Hematopoietic multipotent progenitor cell (in vitro differentiated cells): ENCODE results near the gene FBXO2. TPM values are rescaled to one million over a fixed set of nuclear protein-coding genes. Genes with fewer than 3 reads are reported as not detected.
"Not testable (repeated sequence)": the region's sequence is repeated elsewhere in the genome, so short reads cannot be mapped to it uniquely, and the experiment has no call there.

Experiments used
- DNase-seq, 3 donors: peaks; one replicate each; pipeline ENCODE4 v3.0.0-alpha.2; 2011 to 2015; ENCODE audit warnings: low read depth in 2 of 3, low spot score in 2 of 3
- total RNA-seq: library from RNA; depleted of rRNA; stranded (reverse); fragments of >200 nt; gene quantifications from one replicate; pipeline ENCODE4 v1.2.3, GENCODE V29; 2012

FBXO2 gene
- total RNA-seq, 1 donor: 0.27 TPM

DNA sequence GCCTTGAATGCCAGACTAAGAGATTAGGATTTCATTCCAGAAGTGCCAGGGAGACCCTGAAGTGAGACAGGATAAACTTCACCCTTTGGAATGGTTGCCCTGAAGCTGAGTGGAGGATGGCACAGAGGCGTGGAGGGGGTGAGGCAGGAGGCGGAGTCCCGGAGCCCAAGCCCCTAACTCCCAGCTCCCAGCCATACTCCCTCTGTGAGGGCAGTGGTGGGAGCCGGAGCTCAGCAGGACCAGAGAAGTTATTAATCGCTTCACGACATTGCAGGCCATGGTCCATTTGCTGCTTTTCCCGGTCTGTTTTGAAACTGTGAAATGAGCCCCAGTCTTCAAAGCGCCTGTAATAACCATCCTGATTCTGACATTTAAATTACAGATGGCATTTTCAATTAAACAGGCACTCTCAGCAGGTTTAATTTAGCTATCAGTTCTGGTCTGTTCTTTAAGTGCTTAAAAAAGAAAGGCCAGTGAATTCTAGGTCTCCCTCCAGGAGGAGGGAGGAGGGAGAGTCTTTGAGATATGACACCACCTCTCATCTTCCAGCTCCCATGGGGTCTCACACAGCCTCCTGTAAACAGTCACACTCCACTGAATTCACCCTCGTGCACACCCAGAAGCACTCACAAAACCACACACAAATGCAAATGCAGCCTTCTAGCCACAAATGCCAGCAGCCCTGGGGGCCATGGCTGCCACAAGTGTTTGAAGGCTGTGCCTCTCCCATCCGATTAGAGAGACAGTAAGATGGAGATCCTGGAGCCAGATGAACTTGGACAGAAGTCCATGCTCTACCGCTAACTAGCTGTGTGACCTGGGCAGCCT is 19.6 kb downstream of the FBXO2 start:
- DNase-seq: no peak

DNA sequence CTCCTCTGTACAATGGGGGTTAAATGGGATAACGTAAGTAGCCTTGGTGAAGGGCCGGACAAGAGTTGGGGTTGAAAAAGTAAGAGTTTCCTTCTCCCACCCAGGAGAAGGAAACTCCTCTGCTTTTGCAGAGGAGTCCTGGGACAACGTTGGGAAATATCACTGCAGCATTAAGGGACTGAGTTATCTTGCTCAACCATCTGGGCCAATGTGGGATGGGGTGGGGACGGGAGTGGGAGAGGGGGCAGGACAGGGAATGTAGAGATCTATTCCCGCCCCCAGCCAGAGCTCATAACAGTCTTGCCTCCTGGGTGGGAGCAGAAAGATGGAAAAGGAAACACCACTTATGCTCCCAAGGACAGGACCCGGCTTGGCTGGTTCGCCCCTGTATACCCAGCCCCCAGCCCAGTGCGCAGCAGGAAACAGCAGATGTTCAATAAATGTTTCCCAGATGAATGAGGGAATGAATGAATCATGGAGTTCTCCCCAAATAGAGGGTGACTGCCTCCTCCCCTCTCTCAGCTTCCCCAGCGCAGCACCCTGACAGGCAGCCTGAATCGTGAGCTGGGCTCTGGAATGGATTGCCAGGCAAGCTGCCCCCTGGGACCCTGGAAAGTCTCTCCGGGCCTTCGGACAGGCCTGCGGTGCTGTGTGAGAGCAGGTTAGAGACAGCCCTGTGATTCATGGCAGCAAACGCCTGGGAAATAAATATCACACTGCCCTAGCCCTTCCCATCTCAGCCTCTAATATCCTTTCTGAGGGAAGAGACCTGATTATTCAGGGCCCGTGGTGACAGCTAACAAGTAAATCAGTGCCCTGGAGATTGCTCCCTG is 24.8 kb downstream of the FBXO2 start:
- DNase-seq: no peak

DNA sequence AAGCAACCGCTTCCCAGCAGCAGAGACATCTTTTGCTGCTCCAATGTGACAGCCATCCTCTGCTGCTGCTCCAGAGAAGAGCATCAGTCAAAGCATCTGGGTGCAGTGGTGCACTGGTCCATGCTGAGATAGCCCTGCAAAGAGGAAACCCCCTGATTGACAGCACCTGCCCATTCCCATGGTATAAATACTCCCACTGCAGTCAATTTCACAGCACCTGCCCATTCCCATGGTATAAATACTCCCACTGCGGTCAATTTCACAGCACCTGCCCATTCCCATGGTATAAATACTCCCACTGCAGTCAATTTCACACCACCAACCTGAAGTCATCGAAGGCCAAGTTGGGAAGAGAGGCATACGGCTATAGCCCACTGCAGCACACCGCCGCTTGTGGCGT is 25.5 kb downstream of the FBXO2 start:
- no peak for DNase-seq

DNA sequence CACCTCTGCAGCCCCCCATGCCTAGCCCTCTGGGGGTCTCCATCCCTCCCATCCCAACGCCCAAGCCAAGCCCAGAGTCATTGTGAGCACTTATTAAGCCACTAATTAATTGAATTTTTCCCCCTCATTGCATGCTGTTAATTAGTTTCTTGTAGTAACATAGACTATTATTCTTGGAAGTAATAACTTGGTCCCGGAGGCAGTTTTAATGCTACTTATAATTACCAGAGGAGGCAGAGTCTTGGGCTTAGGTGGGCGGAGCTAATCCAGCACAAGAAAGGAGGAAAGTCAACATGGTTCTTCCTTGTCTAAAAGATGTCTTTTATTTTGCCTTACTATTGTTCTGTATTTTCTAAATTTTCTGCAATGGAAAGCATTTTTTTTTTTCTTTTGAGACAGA is 27.7 kb downstream of the FBXO2 start:
- DNase-seq: no peak

DNA sequence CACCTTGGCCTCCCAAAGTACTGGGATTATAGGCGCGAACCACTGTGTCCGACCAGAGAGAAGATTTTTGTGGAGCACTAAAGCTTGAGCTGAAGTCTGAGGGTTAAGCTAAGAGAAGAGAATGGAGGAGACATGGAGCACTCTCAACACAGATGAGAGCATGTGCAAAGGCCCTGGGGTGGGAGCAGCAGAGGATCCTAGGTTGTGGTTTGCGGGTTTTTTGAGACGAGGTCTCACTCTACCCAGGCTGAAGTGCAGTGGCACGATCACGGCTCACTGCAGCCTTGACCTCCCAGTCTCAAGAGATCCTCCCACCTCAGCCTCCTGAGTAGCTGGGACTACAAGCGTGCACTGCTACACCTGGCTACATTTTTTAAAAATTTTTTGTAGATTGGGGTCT is 30.5 kb downstream of the FBXO2 start:
- DNase-seq: no peak

DNA sequence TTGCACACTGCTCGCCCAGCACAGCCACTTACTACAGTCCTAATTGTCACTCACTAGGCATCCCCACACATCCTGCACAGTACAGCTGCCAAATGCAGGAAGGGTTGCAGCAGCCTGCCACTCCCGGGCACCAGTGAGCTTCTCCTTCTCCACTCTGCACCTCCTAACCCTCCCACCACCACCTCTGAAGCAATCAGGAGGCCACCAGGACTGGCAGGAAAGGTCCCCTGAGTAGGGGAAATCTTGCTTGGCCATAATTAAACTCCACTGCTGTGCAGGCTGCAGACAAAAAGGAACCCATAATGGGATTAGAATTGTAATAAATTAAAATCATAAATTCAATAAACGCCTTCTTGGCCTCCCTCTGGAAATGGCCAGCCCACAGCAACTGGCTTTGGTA is 31.8 kb downstream of the FBXO2 start:
- no peak for DNase-seq

DNA sequence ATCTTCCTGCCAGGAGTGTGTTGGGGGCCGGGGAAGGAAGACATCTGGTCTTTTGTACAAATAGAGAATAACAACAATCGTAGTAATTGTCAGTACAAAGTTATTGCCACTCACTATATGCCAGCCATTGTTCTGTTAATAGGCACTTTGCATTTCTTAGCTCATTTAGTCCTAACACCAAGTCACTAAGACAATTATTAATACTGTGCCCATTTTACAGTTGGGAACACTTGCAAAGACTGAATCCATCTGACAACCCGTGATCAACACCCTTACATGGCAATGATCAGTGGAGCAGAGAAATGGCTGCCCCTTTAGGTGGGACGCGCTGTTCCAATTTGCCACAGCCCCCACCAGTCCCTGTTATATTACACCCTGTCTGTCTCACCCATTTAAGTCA is 33.3 kb downstream of the FBXO2 start:
- no peak for DNase-seq

DNA sequence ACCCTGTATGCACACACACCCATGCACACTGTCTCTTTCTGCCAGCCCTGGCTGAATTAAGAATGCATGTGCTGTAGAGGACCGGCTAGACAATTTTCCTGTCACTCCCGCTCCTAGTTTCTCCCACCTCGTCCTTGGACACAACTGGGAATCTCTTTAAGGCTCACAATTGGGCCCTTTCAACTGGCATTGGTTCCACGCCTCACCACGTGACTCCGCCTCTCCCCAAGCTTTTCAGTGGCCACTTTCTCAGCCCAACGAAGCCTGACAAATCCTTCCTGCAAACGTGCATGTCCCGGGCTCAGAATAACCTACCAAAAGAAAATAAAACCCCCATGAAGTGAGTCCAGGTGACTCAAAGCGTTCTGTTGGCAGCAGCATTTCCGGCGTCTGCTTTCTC is 33.8 kb downstream of the FBXO2 start:
- no peak for DNase-seq

DNA sequence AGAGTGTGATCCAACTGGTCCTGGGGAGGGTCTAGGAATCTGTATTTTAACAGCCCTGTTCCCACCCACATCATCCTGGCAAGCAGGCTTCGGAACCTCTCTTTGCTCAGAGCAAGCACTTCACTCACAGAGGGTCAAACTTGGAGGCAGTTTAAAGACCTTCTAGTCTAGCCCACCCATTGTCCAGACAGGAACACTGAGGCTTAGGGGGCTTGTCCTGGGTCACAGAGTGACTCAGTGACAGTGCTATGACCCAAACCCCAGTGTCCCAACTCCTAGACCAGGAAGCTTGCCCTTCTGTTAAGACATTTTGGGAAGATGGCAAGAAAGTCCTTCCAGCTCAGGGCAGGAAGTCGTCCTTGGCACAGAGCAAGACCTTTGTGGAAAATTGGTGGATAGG is 36.5 kb downstream of the FBXO2 start:
- no peak for DNase-seq

DNA sequence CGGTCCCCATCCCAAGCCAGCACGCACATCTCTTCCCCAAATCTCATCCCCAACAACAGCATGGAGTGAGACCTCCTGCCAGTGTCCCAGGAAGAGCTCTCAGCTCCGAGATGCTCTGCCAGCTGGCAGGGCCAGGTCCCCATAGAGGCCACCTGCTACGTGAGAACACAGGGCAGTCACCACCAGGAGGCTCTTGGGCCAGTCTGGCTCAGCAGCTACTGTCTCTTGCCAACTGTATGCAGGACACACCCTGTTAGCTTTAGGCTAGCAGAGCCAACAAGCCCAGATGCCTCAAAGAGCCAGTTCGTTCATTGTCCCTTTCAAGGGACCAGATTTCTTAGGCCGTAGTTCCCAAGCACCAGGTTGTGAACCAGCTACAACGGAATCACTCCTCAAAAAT is 36.9 kb downstream of the FBXO2 start:
- DNase-seq: no peak

DNA sequence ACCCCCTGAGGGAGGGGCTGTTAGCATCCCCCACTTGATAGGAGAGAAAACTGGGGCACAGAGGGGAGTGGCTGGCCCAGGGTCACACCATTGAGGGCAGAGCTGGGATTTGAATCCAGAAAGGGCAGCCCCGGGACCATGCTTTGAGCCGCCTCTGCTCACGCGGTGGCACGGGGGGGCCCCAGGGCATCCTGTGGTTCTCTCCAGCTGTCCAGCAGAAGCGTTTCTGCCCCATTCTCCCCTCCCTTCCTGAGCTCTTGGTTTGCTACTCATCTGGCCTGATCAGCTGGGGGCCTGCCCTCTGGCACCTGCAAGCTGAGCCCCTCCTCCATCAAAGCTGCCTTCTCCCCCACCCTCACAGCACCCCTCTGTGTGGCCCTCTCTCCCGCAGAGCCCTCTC is 37.5 kb downstream of the FBXO2 start:
- DNase-seq: no peak

DNA sequence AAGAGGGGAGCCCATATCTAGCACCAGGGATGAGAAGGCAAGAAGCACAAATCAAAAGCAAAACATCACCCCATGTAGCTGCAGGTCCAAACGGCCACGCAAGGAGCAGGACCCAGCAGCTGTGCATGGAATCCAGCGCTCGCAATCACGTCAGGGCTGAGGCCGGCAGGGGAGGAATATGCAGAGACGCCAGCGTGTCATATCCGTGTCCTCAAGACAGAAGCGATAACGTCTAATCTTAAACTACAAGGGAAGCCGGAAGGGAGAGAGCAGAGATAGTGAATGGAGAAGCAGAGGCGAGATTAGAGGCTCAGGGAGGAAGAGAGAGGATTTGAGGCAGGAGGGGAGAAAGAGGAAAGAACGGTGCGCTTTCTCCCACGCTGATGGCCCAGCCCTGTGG is 39.1 kb downstream of the FBXO2 start:
- DNase-seq: no peak

DNA sequence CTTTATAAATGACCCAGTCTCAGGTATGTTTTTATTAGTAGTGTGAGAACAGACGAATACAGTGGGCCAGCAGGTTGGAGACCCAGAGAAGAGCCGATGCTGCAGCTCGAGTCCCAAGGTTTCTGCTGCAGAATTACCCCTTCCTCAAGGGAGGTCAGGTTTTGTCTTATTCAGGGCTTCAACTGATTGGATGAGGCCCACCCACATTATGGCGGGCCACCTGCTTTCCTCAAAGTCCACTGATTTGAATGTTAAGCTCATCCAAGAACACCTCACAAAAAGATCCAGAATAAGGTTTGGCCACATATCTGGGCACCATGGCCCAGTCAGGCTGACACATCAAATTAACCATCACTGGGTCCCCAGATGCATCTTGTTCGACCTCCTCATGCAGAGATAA is 40.9 kb downstream of the FBXO2 start:
- DNase-seq: no peak

DNA sequence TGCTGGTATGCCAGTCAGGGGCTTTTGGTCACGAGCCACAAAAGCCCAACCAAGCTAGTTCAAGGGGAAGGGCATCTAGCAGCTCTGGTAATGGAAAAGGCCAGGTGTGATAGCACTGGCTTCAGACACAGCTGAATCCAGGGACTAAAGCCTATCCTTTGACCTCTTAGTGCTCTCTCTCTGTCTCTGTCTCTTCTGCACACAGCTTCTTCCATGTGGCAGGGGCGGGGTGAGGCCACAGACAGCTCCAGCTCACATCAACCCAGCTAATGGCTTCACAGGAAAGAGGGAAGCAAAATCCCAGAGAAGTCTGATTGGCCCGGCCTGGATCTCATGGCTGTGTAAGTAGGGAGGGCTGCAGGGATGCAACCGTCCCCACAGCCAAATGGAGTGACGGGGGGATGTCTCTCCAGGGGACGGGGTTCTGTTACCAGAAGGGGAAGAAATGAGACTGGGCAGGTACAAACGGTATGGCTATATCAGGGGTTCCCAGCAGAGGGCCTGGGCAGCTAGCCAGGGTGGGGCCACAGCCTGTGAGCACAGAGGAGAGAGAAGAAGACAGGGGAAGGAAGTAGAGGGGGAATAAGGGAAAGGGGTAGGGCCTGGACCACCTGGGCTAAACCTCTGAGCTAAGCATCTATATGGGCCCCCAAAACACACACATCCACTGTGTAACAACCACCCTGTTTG is 42.4 kb downstream of the FBXO2 start:
- no peak for DNase-seq

DNA sequence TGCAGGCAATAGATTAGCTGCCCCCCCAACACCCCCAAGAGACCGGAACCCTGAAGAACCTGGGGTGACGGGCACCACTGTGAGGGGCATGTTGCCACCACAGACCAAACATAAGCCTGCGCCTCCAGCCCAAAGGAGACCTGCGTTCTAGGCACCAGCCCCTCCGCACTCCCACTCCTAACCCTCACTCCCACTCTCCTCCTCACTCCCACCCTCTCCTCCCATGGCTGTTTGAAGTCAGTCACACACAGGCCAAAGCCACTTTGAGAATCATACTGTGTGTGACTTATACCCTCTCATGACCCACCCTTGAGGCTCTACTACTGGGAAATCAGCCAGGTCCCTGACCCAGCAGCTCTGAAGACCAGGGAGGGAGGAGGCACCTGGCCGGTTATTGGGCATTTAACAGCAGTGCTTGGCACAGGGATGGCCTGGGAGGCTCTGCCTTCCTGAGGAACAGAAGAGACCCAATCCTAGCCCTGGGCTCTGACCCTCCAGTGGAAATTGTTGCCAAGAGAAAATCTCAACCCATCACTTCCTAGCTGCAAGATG is 43.5 kb downstream of the FBXO2 start:
- DNase-seq: no peak

DNA sequence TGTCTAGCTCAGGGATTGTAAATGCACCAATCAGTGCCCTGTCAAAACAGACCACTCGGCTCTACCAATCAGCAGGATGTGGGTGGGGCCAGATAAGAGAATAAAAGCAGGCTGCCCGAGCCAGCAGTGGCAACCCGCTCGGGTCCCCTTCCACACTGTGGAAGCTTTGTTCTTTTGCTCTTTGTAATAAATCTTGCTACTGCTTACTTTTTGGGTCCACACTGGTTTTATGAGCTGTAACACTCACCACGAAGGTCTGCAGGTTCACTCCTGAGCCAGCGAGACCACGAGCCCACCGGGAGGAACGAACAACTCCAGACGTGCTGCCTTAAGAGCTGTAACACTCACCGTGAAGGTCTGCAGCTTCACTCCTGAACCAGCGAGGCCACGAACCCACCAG is 44.9 kb downstream of the FBXO2 start:
- not testable (repeated sequence) for DNase-seq

DNA sequence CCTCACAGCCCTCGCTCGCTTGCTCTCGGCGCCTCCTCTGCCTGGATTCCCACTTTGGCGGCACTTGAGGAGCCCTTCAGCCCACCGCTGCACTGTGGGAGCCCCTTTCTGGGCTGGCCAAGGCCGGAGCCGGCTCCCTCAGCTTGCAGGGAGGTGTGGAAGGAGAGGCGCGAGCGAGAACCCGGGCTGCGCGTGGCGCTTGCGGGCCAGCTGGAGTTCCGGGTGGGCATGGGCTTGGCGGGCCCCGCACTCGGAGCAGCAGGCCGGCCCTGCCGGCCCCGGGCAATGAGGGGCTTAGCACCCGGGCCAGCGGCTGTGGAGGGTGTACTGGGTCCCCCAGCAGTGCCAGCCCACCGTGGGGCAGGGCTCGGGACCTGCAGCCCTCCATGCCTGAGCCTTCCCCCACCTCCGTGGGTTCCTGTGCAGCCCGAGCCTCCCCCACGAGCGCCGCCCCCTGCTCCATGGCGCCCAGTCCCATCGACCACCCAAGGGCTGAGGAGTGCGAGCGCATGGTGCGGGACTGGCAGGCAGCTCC is 45.6 kb downstream of the FBXO2 start:
- DNase-seq: not testable (repeated sequence)

DNA sequence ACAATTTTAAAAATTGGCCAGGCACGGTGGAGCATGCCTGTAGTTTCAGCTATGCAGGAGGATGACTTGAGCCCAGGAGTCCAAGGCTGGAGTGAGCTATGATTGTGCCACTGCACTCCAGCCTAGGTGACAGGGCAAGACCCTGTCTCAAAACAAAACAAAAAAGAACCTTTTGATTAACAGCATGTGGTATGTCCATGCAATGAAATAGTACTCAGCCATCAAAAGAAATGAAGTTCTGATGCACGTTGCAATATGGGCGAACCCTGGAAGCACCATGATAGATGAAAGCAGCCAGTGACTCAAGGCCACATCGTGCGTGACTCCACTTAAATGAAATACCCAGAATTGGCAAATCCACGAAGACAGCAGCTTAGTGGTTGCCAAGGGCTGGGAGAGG is 47.5 kb downstream of the FBXO2 start:
- DNase-seq: no peak

DNA sequence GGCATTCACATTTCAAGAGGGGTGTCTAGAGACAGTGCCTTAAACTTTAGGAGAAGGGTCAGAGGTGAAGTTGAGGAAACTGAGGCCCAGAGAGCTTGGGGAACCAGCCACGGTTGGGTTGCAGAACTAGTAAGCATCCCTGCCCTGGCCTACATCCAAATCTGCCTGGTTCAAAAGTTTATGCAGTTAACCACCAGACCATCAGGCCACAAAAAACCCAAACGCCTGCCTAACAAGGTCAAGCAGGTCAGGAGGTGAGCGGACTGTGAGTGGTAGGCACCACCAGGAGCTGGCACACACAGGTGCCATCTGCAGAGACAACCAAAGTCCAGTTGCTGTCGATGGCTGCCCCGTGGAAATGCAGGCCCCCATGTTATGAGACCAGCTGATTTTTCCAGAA is 51.2 kb downstream of the FBXO2 start:
- DNase-seq: no peak

DNA sequence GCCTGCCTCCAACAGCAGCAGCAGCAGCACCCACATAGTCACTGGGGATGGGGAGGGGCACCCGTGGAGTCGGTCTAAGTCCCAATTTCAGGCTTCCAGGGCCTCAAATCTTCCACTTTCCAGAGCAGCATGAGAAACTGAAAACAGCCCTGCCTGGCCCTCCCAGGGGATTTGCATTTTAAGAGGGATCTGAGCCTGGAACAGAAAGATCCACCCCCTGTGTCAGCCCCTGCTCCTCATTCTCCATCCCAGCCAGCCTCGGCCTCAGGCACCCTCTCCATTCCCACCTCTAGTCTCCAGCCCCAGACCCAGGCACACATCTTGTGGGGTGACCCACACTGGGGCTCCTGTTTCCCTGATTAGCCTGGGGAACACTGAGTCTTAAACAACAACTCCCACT is 51.8 kb downstream of the FBXO2 start:
- no peak for DNase-seq

DNA sequence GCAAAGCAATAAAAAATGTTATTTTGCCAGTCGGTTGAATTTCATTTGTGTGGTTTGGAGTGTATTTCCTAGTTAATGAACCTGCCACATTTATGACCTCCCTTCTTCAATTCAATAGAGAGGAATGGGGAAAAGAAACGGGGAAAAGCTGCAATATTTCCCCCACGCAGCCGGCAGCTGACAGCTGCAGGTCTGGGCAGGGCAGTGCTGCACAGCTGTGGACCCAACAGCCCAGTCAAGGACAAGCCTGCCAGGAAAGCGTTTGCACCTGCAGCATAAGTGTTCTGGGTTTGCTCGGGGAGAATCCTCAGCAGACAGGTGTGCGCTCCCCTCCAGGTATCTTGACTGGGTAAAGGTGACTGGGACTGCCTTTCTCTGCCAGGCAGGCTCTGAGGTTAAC is 53.4 kb downstream of the FBXO2 start:
- no peak for DNase-seq
